Kidney (tissue), 14 donors: ENCODE measurements around the gene AHCTF1. TPM values are rescaled to one million over a fixed set of nuclear protein-coding genes. Genes with fewer than 3 reads are reported as not detected.
"Not testable (repeated sequence)": the region's sequence is repeated elsewhere in the genome, so short reads cannot be mapped to it uniquely, and the experiment has no call there.

Experiments
- DNase-seq, 5 donors: peaks; one replicate each; pipeline ENCODE4 v3.0.0-alpha.2; 2013 to 2020
- FAIRE-seq: peaks from 2 replicates; lab custom pipeline; 2012; peaks lifted over from hg19 to GRCh38; lab: Jason Lieb, UNC
- H3K27ac ChIP-seq, 2 donors: one replicate each; pipeline ENCODE4 v1.7.0; 2013; ENCODE audit warnings: low read depth in 2 of 2, low read length in 2 of 2, inconsistent platforms in 1 of 2
- H3K27me3 ChIP-seq: one replicate; pipeline ENCODE4 v1.7.1; 2013; ENCODE audit warnings: low read length, inconsistent platforms; ENCODE audit not compliant: control insufficient read depth, insufficient read depth
- H3K36me3 ChIP-seq, 3 donors: one replicate each; pipeline versions ENCODE4 v1.7.0 to v1.7.1; 2013; ENCODE audit warnings: low read length in 3 of 3, control low read depth in 1 of 3, inconsistent platforms in 1 of 3; ENCODE audit not compliant: insufficient read depth in 3 of 3, control insufficient read depth in 2 of 3
- H3K4me1 ChIP-seq, 3 donors: one replicate each; pipeline versions ENCODE4 v1.7.0 to v1.7.1; 2013; ENCODE audit warnings: low read length in 3 of 3, inconsistent platforms in 1 of 3, low read depth in 1 of 3; ENCODE audit not compliant: control insufficient read depth in 2 of 3, insufficient read depth in 2 of 3
- H3K4me3 ChIP-seq, 3 donors: one replicate each; pipeline versions ENCODE4 v1.7.0 to v1.8.1; 2013; ENCODE audit warnings: low read length in 3 of 3, control low read depth in 1 of 3, inconsistent platforms in 1 of 3
- H3K9ac ChIP-seq, 3 donors: one replicate each; pipeline versions ENCODE4 v1.7.0 to v1.7.1; 2013; ENCODE audit warnings: low read length in 3 of 3, control low read depth in 1 of 3, inconsistent platforms in 1 of 3
- H3K9me3 ChIP-seq, 3 donors: one replicate each; pipeline versions ENCODE4 v1.7.0 to v1.7.1; 2013; ENCODE audit warnings: low read length in 3 of 3, control low read depth in 1 of 3, inconsistent platforms in 1 of 3; ENCODE audit not compliant: control insufficient read depth in 2 of 3, insufficient read depth in 1 of 3
- CTCF ChIP-seq: IDR thresholded peaks from 3 replicates; pipeline ENCODE4 v1.5.1; 2012; ENCODE audit warnings: mild to moderate bottlenecking, moderate library complexity, borderline replicate concordance; ENCODE audit not compliant: insufficient read depth; ENCODE audit errors: extremely low read depth
- intact Hi-C: fragments of 100-400 bp; cut with DNase I; formaldehyde crosslinking; loops from one replicate; pipeline ENCODE4 v1.11.1; 2022
- polyA plus RNA-seq: library from polyadenylated mRNA; stranded (reverse); fragments of 350-450 nt; fragmentation: Illumina TruSeq; extraction: RNeasy Lipid Tissue Mini Kit (QIAGEN cat#74804); gene quantifications from one replicate; pipeline ENCODE4 v1.2.3, GENCODE V29; 2014; ENCODE audit warnings: low read depth, low replicate concordance; ENCODE audit not compliant: insufficient read depth
- total RNA-seq: library from RNA; stranded (reverse); fragmentation: NEBNext Ultra II Directional; extraction: Animal tissue kit (Norgen Biotek cat#: 25700); gene quantifications from one replicate; pipeline ENCODE4 v1.2.1, GENCODE V29; 2021
- donor health status: control.
- donor health status: control.
- donor health status: control.
- donor health status: control.
- donor health status: control.
- donor health status: DM: yes; HTN: yes; CAD: no.
- donor health status: Normal renal cell carcinoma (clear cell type).

Gene AHCTF1
- total and polyA plus RNA-seq, 2 donors from 2014 or later, result 5.2 to 30.1 TPM

DNA sequence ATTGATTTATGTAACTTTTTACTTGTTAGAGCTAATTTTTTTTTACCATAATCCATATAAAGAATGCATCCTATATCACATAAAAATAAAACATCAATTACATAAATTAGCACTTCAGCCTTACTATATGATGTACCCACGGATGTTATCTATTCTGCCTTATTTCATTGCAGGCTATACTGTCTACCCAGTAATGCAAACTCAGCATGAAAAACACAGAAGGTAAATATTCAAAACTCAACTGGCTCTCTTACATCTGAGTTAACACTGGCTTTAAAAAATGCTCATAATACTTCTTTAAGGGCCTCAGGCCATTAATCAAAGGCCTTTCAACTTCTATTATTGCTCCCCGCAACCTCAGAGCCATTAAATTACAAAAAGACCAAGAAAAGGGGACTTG is 65.8 kb downstream of the AHCTF1 start:
- H3K4me3 ChIP-seq, result no peak overlapping the region
- H3K27me3 ChIP-seq, result no peaks in the 10 kb centered on the region
- H3K27ac ChIP-seq, result no peak overlapping the region
- H3K36me3 ChIP-seq, result peaks cover 6 to 26% (median 6%) of the 10 kb centered on the region in 3 donors
- intact Hi-C loops, result no loop called here
- no peak for FAIRE-seq
- no peak overlapping the region for H3K9ac ChIP-seq
- no peaks in the 10 kb centered on the region for H3K4me1 ChIP-seq
- DNase-seq, result no peak
- no peaks in the 10 kb centered on the region for H3K9me3 ChIP-seq
- no peak for TF ChIP-seq CTCF

GRCh38 chr1:246863791-246864190 is 68.0 kb downstream of the AHCTF1 start:
- DNase-seq, result peak in 1 of 5 donors; percentile 3
- H3K9ac ChIP-seq, H3K27ac ChIP-seq, H3K27me3 ChIP-seq, H3K4me3 ChIP-seq, H3K4me1 ChIP-seq, intact Hi-C loops, H3K9me3 ChIP-seq, FAIRE-seq: not testable (repeated sequence)
- peaks cover 10 to 33% (median 15%) of the 10 kb centered on the region in 3 donors for H3K36me3 ChIP-seq

DNA sequence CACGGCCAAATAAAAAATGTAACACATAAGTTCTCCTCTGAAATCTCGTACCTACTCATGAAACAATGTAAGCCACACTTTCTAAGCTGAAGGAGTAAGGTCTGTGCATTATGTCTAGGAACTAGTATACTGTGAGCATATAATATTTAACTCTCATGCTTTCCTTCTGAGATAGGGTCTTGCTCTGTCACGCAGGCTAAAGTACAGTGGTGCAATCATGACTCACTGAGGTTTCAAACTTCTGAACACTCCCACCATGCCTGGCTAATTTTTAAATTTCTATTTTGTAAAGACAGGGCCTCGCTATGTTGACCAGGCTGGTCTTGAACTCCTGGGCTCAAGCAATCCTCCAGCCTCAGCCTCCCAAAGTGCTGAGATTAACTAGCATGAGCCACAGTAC is 71.3 kb downstream of the AHCTF1 start:
- H3K36me3 ChIP-seq, result peaks cover 7 to 51% (median 21%) of the 10 kb centered on the region in 3 donors
- FAIRE-seq (no peak), DNase-seq (no peak)
- no peaks in the 10 kb centered on the region for H3K9me3 ChIP-seq
- intact Hi-C loops, result no loop called here
- H3K4me3 ChIP-seq, result no peak overlapping the region
- H3K27ac ChIP-seq, result no peak overlapping the region
- H3K27me3 ChIP-seq, result no peaks in the 10 kb centered on the region
- TF ChIP-seq CTCF, result no peak
- H3K9ac ChIP-seq, result no peak overlapping the region
- H3K4me1 ChIP-seq, result no peaks in the 10 kb centered on the region

DNA sequence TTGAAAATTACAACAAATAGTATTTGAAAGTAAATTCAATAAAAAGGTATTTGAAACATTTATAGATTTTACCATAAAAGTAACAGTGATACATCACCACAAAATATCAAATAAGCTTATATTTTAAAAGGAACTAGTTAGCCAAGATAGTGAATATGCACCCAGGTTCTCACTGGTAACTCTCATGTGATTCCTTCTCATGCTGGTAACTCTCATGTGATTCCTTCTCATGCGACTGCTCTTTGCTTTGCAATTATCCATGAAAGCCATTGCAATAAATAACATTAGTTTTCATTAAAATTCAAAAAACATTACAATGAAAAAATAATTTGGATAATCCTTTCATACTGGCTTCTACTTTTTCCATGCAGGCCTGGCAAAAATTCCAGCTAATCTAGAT is 75.4 kb downstream of the AHCTF1 start:
- H3K9me3 ChIP-seq, result no peaks in the 10 kb centered on the region
- H3K9ac ChIP-seq, result no peak overlapping the region
- H3K27me3 ChIP-seq, result no peaks in the 10 kb centered on the region
- FAIRE-seq (peak; percentile 66), DNase-seq (no peak)
- intact Hi-C loops, result no loop called here
- TF ChIP-seq CTCF, result no peak
- no peaks in the 10 kb centered on the region for H3K4me1 ChIP-seq
- H3K4me3 ChIP-seq, result no peak overlapping the region
- H3K36me3 ChIP-seq, result peaks cover 9 to 62% (median 31%) of the 10 kb centered on the region in 3 donors
- H3K27ac ChIP-seq, result no peak overlapping the region

- H3K4me1 ChIP-seq, H3K4me3 ChIP-seq, H3K9me3 ChIP-seq, H3K27ac ChIP-seq, DNase-seq, FAIRE-seq, H3K27me3 ChIP-seq, intact Hi-C loops, H3K9ac ChIP-seq: not testable (repeated sequence)
- H3K36me3 ChIP-seq, result peaks cover 2 to 37% (median 18%) of the 10 kb centered on the region in 3 donors
Observed at GRCh38 chr1:246850640-246851039, 81.1 kb downstream of the AHCTF1 start.
